GM12878 (cell line): ENCODE measurements around the gene MEOX1. TPM values are rescaled to one million over a fixed set of nuclear protein-coding genes. Genes with fewer than 3 reads are reported as not detected.
A peak's percentile ranks its signal among the peaks of the same experiment; 100 is the strongest.

Experiments used
- ELK1 ChIP-seq: IDR thresholded peaks from 2 replicates; pipeline ENCODE4 v1.6.1; 2012; ENCODE audit warnings: low read depth, low read length, improper control_type of control experiment
- IKZF1 ChIP-seq: fragments of 450-650 bp; conservative IDR thresholded peaks from 2 replicates; pipeline ENCODE4 v1.6.1; 2017; ENCODE audit warnings: antibody characterized with exemption, mild to moderate bottlenecking
- MEF2B ChIP-seq: fragments of 450-650 bp; IDR thresholded peaks from 2 replicates; pipeline ENCODE4 v1.6.1; 2018; ENCODE audit warnings: mild to moderate bottlenecking, moderate library complexity; ENCODE audit not compliant: partially characterized antibody, poor library complexity, severe bottlenecking
- MLLT1 ChIP-seq: fragments of 450-650 bp; IDR thresholded peaks from 2 replicates; pipeline ENCODE4 v1.6.1; 2016; ENCODE audit warnings: mild to moderate bottlenecking
- MYB ChIP-seq: fragments of 150-350 bp; IDR thresholded peaks from 2 replicates; pipeline ENCODE4 v1.6.1; 2014; ENCODE audit warnings: mild to moderate bottlenecking, low read depth, low read length, borderline replicate concordance
- NBN ChIP-seq: fragments of 450-650 bp; IDR thresholded peaks from 2 replicates; pipeline ENCODE4 v1.6.1; 2016
- RBBP5 ChIP-seq: fragments of 200-600 bp; sonication (generic); conservative IDR thresholded peaks from 2 replicates; pipeline ENCODE4 v1.6.1; 2016
- RELB ChIP-seq: fragments of 450-650 bp; IDR thresholded peaks from 2 replicates; pipeline ENCODE4 v1.6.1; 2017; ENCODE audit warnings: low read depth, mild to moderate bottlenecking, moderate library complexity
- SKIL ChIP-seq: fragments of 450-650 bp; IDR thresholded peaks from 2 replicates; pipeline ENCODE4 v1.6.1; 2017; ENCODE audit warnings: mild to moderate bottlenecking, low read depth, inconsistent platforms; ENCODE audit not compliant: poor library complexity, severe bottlenecking
- SMAD1 ChIP-seq: fragments of 450-650 bp; IDR thresholded peaks from 2 replicates; pipeline ENCODE4 v1.6.1; 2018; ENCODE audit warnings: mild to moderate bottlenecking, low read depth; ENCODE audit not compliant: partially characterized antibody
- TCF12 ChIP-seq: IDR thresholded peaks from 2 replicates; pipeline ENCODE4 v1.6.1; 2011; ENCODE audit warnings: low read depth, mild to moderate bottlenecking, low read length
- TCF3 ChIP-seq: IDR thresholded peaks from 2 replicates; pipeline ENCODE4 v1.6.1; 2012; ENCODE audit warnings: low read depth, mild to moderate bottlenecking, low read length, borderline replicate concordance; ENCODE audit not compliant: insufficient read depth
- TCF7 ChIP-seq: IDR thresholded peaks from 2 replicates; pipeline ENCODE4 v1.6.1; 2014; ENCODE audit warnings: antibody characterized with exemption, borderline replicate concordance
- YY1 ChIP-seq: IDR thresholded peaks from 2 replicates; pipeline ENCODE4 v1.6.1; 2011; ENCODE audit warnings: low read depth, mild to moderate bottlenecking, low read length
- ZNF217 ChIP-seq: fragments of 450-650 bp; IDR thresholded peaks from 2 replicates; pipeline ENCODE4 v1.6.1; 2017; ENCODE audit warnings: antibody characterized with exemption, mild to moderate bottlenecking
- ZNF687 ChIP-seq: fragments of 450-650 bp; IDR thresholded peaks from 2 replicates; pipeline ENCODE4 v1.6.1; 2017; ENCODE audit warnings: mild to moderate bottlenecking, moderate library complexity
- polyA plus RNA-seq, 11 experiments: library from polyadenylated mRNA; depleted of rRNA in 4 of 11; unstranded in 6 of 11; stranded (reverse) in 5 of 11; fragments of >200 nt; fragmentation: Nextera tagmentation in 4 of 11; fragmentation: Illumina TruSeq in 1 of 11; extraction: Ambion mirVana in 4 of 11; extraction: Trizol in 1 of 11; gene quantifications; 1 replicate in 1 of 11; 2 replicates in 10 of 11; pipeline versions ENCODE4 v1.2.1 to v1.2.3, GENCODE V29; 2011 to 2016; ENCODE audit warnings: inconsistent platforms in 2 of 11, missing spikeins in 2 of 11, low read depth in 1 of 11
- total RNA-seq, 4 experiments: library from RNA; depleted of rRNA in 3 of 4; stranded (reverse); fragments of >200 nt in 3 of 4; fragmentation: Illumina TruSeq in 1 of 4; extraction: Trizol in 1 of 4; gene quantifications; 2 replicates each; pipeline versions ENCODE4 v1.2.1 to v1.2.3, GENCODE V29; 2013 to 2021

MEOX1 gene
- total and polyA plus RNA-seq, 10 of the 15 experiments (the other 5 are each of a cell fraction or from before 2014, with no cell fraction given) = 0.19 to 9.4 (median 0.46) TPM

- TF ChIP-seq TCF7 (no peak), SMAD1 (no peak), ELK1 (no peak), TCF12 (no peak), RELB (peak; percentile 68; the same call in 1 of the 2 replicates), TCF3 (no peak), ZNF217 (no peak), YY1 (no peak), NBN (peak; percentile 65; the same call in 1 of the 2 replicates), MEF2B (peak; percentile 55), ZNF687 (peak; percentile 55), RBBP5 (no peak), SKIL (peak; percentile 48), IKZF1 (peak; percentile 88), MYB (no peak), MLLT1 (peak; percentile 69; the same call in 1 of the 2 replicates)
Observed at GRCh38 chr17:43669971-43670644, 8.4 kb upstream of the MEOX1 start (continued).
